ENCODE data around the gene NTM. TPM values are rescaled to one million over a fixed set of nuclear protein-coding genes. Genes with fewer than 3 reads are reported as not detected.

The NTM gene
- total RNA-seq, 1 donor from 2014 or later = not detected

- ATAC-seq (ENCODE audit: low read depth) (no peak), DNase-seq (no peak)
- TF ChIP-seq CTCF (IDR thresholded peaks at IDR 0.05) = no peak
- H3K9me3 Mint-ChIP-seq = no peaks in the 10 kb centered on the region
- no peaks in the 10 kb centered on the region for H3K36me3 Mint-ChIP-seq (ENCODE audit: low read depth)
- POLR2A ChIA-PET = no interaction called here
- no peak overlapping the region for H3K4me3 Mint-ChIP-seq
- intact Hi-C loops (cut with micrococcal nuclease) = no loop called here
- H3K27me3 Mint-ChIP-seq = no peaks in the 10 kb centered on the region
- CTCF ChIA-PET = no interaction called here
- H3K27ac Mint-ChIP-seq = no peak overlapping the region
- no peaks in the 10 kb centered on the region for H3K4me1 Mint-ChIP-seq
Observed at GRCh38 chr11:131568318-131568717, 197.9 kb downstream of the NTM start.

GRCh38 chr11:131571571-131571970 lies 201.2 kb downstream of the NTM start:
- Mint-ChIP-seq H3K27me3 (no peaks in the 10 kb centered on the region), H3K36me3 (ENCODE audit: low read depth) (no peaks in the 10 kb centered on the region), H3K9me3 (no peaks in the 10 kb centered on the region), H3K4me3 (no peak overlapping the region), H3K27ac (no peak overlapping the region), H3K4me1 (no peaks in the 10 kb centered on the region)
- intact Hi-C loops (cut with micrococcal nuclease) = no loop called here
- ChIA-PET POLR2A (no interaction called here), CTCF (no interaction called here)
- ATAC-seq (ENCODE audit: low read depth) = no peak
- no peak for TF ChIP-seq CTCF (IDR thresholded peaks at IDR 0.05)
- no peak for DNase-seq

- POLR2A ChIA-PET = no interaction called here
- no peaks in the 10 kb centered on the region for H3K36me3 Mint-ChIP-seq (ENCODE audit: low read depth)
- H3K4me3 Mint-ChIP-seq = no peak overlapping the region
- intact Hi-C loops (cut with micrococcal nuclease) = no loop called here
- no peak for TF ChIP-seq CTCF (IDR thresholded peaks at IDR 0.05)
- no peaks in the 10 kb centered on the region for H3K4me1 Mint-ChIP-seq
- ATAC-seq (ENCODE audit: low read depth) = no peak
- H3K27me3 Mint-ChIP-seq = no peaks in the 10 kb centered on the region
- no peak overlapping the region for H3K27ac Mint-ChIP-seq
- DNase-seq = no peak
- no peaks in the 10 kb centered on the region for H3K9me3 Mint-ChIP-seq
- CTCF ChIA-PET = no interaction called here
Observed at GRCh38 chr11:131572423-131572822, 202.0 kb downstream of the NTM start.

GRCh38 chr11:131579932-131580387 lies 209.5 kb downstream of the NTM start:
- H3K9me3 Mint-ChIP-seq = no peaks in the 10 kb centered on the region
- DNase-seq (no peak), ATAC-seq (ENCODE audit: low read depth) (no peak)
- H3K4me1 Mint-ChIP-seq = no peaks in the 10 kb centered on the region
- no peaks in the 10 kb centered on the region for H3K36me3 Mint-ChIP-seq (ENCODE audit: low read depth)
- no peak overlapping the region for H3K27ac Mint-ChIP-seq
- POLR2A ChIA-PET = no interaction called here
- H3K4me3 Mint-ChIP-seq = no peak overlapping the region
- CTCF ChIA-PET = no interaction called here
- H3K27me3 Mint-ChIP-seq = no peaks in the 10 kb centered on the region
- intact Hi-C loops (cut with micrococcal nuclease) = no loop called here
- TF ChIP-seq CTCF (IDR thresholded peaks at IDR 0.05) = no peak

- H3K4me3 Mint-ChIP-seq = no peak overlapping the region
Observed at GRCh38 chr11:131580476-131580875, 210.1 kb downstream of the NTM start.

More at GRCh38 chr11:131580476-131580875, 210.1 kb downstream of the NTM start:
- no peak overlapping the region for H3K27ac Mint-ChIP-seq
- no peaks in the 10 kb centered on the region for H3K9me3 Mint-ChIP-seq
- no peak for TF ChIP-seq CTCF (IDR thresholded peaks at IDR 0.05)
- ChIA-PET CTCF (no interaction called here), POLR2A (no interaction called here)
- DNase-seq (no peak), ATAC-seq (ENCODE audit: low read depth) (no peak)
- no peaks in the 10 kb centered on the region for H3K27me3 Mint-ChIP-seq
- intact Hi-C loops (cut with micrococcal nuclease) = no loop called here
- no peaks in the 10 kb centered on the region for H3K36me3 Mint-ChIP-seq (ENCODE audit: low read depth)
- H3K4me1 Mint-ChIP-seq = no peaks in the 10 kb centered on the region
